Fibroblast of skin of right quadriceps (primary cell): ENCODE results near the gene COX8C.
"Not testable (repeated sequence)": the region's sequence is repeated elsewhere in the genome, so short reads cannot be mapped to it uniquely, and the experiment has no call there.

Source experiments
- DNase-seq: peaks from one replicate; pipeline ENCODE4 v3.0.0-alpha.2; 2013

The COX8C gene

GRCh38 chr14:93322929-93323599 lies 23.9 kb upstream of the COX8C start:
- no peak for DNase-seq

GRCh38 chr14:93323600-93324174 lies 23.3 kb upstream of the COX8C start:
- DNase-seq = no peak

DNA sequence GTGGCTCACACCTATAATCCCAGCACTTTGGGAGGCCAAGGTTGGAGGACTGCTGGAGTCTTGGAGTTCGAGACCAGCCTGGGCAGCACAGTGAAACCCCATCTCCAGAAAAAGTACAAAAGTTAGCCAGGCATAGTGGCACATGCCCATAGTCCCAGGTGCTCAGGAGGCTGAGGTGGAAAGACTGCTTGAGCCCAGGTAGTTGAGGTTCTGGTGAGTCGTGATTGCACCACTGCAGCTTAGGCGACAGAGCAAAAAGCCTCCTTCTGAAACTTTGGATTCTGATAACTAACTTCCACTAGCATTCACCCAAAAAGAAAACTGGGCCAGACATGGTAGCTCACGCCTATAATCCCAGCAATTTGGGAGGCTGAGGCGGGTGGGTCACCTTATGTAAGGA lies 20.8 kb upstream of the COX8C start:
- DNase-seq = no peak

- no peak for DNase-seq
Measured at GRCh38 chr14:93328546-93328945, 18.4 kb upstream of the COX8C start.

- no peak for DNase-seq
Measured at GRCh38 chr14:93329965-93330608, 16.9 kb upstream of the COX8C start.

DNA sequence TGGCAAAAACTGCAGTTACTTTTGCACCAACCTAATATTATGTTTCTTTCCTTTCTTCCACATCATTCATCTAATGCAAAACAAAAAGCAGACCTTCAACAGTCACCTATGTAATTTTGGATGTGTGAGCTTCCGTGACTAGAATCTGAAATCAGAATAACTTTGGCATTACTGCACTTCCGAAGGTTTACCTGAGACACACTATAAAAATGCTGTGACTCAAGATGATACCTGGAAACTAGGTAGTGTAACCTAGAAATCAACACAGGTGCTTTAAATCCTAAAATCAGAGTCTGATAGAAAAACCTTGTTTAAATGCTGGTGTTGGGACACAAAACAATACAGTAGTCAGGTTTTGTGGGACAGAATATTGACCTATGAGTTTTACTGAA lies 16.4 kb upstream of the COX8C start:
- DNase-seq = no peak

GRCh38 chr14:93331002-93331727 lies 15.8 kb upstream of the COX8C start:
- no peak for DNase-seq

- DNase-seq = peak; percentile 8
Measured at GRCh38 chr14:93331728-93332396, 15.1 kb upstream of the COX8C start.

GRCh38 chr14:93332397-93332852 lies 14.6 kb upstream of the COX8C start:
- DNase-seq = peak; percentile 45

DNA sequence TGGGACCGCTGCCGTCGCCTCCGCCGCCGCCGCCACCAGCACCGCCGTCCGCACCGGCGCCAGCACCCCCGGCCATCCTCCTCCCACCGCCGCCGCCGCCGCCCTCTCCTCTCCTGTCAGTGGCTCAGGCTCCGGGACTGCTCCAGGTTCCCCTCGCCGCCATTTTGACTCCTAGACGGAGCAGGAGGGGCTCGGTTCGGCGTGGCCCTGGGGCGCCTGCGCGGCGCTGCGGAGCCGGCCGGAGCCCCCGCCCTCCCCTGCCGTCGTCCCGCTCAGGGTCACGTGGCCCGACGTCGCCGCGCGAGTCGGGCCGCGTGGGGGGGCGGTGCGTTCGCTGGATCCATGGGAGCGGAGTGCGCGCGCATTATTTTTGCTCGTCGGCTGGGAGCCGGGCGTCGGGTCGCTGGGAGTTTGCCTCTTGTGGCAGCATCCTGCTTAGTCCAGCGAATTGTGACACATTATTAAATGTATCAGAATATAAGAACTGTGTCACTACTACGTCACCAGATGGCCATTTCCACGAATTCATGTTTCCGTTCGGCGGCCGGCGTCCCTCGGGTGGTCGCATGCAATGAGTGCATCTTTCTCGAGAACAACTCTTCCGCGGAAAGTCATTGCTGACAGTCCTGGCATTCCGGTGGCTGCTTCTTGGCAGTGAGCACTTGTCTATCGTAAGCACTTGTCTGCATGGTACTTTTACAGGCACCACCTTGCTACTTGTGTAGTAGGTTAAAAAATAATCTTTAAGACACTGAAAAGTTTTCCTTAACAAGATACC lies 13.9 kb upstream of the COX8C start, which contains the start of gene BTBD7:
BTBD7 (minus strand) TSS at position 184 of the 778 bp plus-strand sequence. CDS start 36,985 bp downstream, outside the sequence.
- peak; percentile 95 for DNase-seq

GRCh38 chr14:93333631-93334103 lies 13.3 kb upstream of the COX8C start:
- no peak for DNase-seq

DNA sequence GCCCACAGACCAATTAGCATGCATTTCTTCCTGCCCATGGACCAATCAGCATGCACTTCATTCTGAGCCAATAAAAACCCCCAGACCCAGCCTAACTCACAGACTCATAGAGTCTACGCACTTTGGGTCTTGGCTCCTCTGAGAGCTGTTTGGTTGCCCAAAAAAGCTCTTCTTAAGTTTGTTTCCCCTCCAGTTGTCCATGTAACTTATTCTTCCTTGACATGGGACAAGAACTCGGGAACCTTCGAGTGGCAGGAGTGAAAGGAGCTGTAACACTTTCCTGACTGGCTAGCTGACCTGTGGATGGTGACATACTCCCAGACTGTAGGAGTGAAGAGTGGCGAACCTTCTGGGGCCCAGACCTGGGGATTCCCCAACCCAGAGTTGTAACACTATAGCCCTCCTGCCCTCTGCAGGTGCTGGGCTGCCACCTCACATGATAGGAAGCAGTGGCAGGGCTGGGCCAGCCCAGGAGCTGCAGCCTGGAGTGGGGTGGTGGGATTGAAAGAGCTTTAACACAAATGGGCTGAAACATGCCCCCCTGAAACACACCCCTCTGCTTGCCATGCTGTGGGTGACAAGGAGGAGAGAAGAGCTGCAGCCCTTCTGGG lies 9.7 kb upstream of the COX8C start:
- no peak for DNase-seq

DNA sequence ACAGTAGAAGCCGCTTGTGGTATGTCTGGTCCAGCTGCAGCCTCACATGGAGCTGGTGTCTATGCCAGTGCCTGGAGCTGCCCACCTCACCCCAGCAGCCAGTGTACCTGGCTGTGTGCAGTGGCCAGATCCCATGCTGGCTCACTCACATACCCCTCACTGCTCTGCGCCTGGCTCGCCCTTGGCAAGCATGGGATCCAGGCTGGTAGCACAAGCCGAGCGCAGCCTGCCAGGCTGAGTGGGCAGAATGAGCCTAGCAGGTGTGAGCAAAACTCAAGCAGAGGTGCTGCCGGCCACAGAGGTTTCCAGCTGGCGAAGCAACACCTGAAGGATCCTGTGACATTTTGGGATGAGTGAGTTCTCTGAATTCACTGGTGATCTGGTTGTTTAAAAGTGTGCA lies 9.1 kb upstream of the COX8C start:
- DNase-seq = no peak

DNA sequence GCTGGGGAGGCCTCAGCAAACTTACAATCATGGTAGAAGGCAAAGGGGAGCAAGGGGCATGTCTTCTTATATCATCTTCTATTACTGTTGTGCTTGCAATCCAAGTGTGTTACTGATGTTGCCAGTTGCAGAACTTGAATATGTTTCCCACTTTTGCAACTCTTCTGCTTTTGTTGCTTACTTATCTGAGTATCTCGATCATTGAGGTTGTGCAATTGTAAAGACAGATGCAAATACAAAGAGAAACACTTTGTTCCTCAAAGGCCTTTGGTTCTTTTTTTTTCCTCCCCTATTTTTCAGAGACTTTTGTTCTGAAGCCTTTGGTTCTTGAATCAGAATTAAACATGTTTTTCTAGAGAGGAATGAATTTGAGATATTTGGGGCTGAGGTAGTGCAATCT lies 3.7 kb upstream of the COX8C start:
- no peak for DNase-seq

DNA sequence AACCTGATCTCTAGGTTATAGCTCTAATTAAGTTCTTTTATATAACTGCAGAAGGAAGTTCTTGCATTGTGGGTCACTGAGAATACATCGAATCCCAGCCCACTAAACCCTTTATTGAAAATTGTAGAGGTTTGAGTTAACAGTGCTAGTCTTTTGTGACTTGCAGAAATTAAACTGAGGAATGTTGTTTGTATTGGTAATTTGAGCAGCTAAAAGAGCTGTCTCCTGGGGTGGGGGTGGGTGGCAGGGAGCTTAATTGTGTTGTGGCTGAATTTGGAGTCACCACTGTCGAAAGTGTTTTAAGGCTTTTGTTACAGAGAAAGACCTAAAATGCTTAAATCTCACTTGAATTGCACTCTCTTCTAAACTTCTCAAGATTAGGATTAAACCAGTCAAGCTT lies 3.2 kb upstream of the COX8C start:
- DNase-seq = no peak

DNA sequence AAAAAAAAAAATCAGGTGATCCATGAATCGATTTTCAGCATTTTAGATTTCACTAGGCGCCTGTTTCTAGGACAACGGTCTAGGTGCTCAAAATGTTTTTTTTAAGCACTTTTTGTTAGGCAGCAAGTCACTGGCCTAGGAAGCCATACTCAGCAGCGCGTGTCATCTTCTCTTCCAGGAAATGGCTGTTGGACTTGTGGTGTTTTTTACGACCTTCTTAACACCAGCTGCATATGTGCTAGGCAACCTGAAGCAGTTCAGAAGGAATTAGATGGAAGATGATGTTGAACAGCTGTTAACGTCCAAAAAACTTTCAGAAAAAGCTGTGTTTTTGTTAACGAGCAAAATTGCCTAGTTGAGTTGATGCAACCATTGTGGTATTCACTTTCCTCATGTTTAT lies 868 bp downstream of the COX8C start:
- no peak for DNase-seq

DNA sequence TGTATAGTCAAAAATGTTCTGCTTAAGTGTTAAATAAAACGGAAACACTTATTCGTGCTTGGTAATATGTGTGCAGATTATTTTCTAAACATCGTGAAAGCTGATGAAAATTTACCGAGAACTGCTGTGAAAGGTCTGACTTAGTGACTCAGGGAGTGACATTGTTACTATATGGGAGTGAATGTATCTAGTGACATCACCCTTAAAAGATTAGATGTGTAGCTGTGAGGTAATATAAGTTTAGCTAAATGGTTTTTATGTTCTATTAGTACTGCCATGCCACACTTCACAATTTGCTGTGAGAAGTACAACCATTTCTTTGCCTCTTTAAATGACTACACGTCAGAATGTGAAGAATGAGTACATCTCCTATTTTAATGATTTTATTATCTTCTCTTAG lies 1.3 kb downstream of the COX8C start:
- DNase-seq = no peak

GRCh38 chr14:93354873-93355272 lies 7.9 kb downstream of the COX8C start:
- not testable (repeated sequence) for DNase-seq

GRCh38 chr14:93368996-93369712 lies 22.2 kb downstream of the COX8C start:
- DNase-seq = no peak

DNA sequence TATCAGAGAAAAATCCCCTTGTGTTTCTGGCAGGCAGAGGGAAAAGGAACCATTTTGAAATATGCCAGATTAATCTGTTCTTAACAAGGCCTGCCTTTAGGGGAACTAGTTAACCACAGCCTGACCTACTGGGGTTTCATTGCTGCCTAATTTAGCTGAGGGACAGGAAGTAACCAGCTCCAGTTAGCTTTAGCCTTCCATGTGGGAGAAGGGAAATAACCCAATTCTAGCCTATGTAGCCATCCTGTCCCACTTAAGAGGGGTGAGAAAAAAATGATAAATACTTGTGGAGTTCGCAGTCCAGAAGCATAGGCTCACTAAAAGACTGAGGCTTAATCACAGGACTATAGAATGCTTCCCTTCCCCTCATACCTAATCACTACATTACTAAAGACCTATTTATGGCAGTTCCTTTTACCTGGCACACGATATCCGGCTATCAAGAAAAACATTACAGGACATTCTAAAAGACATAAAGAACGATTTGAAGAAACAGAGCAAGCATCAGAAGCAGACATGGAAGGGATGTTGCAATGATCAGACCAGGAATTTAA lies 22.8 kb downstream of the COX8C start:
- DNase-seq = no peak
